G401.6 (cell line): Measurements from ENCODE around the gene PNMA6F.
"Not testable (repeated sequence)": the region's sequence is repeated elsewhere in the genome, so short reads cannot be mapped to it uniquely, and the experiment has no call there.

Experiments used
- FAIRE-seq: peaks from 2 replicates; lab custom pipeline; 2012; peaks lifted over from hg19 to GRCh38; lab: Jason Lieb, UNC

The PNMA6F gene

DNA sequence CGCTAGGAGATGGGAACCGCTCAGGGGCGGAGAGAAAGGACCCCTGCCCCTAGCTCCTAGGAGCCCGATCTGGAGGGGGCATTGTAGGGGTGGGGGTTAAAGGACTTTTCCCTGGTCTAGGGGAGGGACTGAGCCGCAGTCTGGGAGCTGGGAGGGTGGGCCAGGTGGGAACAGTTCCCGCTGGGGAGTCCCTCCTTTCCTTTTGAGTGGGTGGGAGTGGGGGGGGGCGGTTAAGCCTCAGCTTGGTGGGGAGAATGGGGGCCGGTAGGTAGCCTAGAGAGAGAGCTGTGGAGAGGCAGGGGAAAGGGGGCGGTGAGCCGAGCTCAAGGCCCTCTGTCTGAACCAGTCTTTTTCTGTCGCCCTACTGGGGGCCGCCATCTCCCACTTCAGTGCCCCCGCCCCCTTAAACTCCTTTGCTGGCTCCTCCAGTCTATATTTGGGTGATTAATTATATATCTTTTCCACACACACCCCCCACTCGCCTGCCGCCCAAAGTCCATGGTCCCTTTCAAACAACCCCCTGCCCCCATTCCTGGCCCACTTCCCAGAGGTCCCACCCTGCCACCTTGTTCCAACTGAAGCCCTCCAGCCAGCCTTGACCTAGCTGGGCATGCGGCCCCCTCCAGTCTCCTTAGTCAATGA, 13.2 kb upstream of the PNMA6F start:
- FAIRE-seq = no peak

- FAIRE-seq = no peak
Measured at GRCh38 chrX:153333821-153334653, 12.5 kb upstream of the PNMA6F start, which contains the start of gene ZNF275. ZNF275 (plus strand) TSS chrX:153334153; CDS start chrX:153336680, 2,527 bp downstream.

GRCh38 chrX:153333266-153333665, 11.7 kb upstream of the PNMA6F start:
- no peak for FAIRE-seq

GRCh38 chrX:153327561-153327960, 6.0 kb upstream of the PNMA6F start:
- FAIRE-seq = no peak

DNA sequence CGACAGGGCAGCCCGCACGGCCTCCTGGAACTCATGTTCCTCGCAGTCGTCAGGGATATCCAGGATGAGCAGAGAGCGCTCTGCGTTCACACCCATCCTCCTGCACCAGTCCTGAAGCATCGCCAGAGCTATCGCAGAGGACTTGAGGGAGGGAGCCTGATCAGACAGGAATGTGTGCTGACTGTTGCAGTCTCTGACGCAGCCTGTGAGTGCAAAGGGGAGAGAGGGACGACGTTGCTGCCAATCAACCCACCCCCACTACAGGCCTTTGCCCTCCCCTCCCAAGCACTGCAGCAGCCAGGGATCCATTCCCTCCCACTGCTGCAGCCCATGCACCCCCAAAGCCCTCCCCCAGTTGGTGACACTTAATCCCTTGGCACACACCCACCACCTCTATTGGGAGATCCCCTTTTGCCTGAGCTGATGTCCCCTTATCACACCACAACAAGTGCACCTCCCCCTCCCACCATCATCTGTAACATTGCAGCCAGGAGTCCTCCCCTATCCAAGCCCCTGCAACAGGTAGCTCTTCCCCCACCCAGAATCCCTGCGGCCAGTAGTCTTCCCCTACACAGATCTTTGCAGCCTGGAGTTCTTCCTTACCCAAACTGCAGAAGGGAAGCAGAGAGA, 897 bp downstream of the PNMA6F start:
- FAIRE-seq = no peak

DNA sequence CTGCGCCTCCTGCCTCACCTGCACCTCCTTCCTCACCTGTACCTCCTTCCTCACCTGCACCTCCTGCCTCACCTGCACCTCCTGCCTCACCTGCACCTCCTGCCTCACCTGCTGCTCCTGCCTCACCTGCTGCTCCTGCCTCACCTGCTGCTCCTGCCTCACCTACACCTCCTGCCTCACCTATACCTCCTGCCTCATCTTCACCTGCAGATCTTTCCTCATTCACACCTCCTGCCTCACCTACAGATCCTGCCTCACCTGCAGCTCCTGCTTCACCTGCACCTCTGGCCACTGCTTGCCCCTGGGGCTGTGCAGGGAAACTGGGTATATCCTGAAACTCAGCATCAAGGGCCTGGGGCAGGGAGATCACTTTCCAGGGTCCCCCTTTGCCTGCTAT, 1.5 kb downstream of the PNMA6F start:
- not testable (repeated sequence) for FAIRE-seq

DNA sequence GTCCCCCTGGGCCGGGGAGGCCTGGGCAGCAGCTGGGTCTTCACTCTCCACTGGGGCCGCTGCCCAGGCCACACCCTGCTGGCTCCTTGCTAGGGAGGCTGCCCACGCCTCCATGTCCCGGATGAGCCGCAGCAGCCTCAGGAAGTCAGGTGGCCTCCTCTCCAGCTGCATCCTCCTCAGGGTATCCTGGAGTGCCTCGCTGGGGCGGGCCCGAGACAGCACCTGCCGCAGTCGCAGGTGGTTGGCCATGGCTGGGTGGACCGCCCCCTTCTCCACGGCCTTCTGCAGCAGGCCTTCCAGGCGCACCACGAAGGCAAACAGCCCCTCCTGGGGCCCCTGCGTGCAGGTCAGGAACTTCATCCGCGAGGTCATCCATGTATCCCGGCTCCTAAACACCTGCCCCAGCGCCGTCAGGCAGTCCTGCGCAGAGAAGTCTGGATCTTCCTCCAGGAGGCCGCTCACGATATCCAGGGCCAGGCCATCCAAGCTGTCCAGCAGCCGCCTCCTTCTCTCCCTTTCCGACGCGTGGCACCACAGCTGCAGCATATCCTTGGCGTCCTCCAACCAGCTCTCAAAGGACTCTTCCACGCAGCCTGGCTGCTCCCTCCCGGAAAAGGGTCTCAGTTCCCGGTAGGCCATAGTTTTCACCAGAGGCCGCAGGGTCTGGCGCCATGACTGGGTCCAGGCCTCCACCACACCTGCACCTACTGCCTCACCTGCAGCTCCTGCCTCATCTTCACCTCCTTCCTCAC, 2.1 kb downstream of the PNMA6F start:
- no peak for FAIRE-seq

DNA sequence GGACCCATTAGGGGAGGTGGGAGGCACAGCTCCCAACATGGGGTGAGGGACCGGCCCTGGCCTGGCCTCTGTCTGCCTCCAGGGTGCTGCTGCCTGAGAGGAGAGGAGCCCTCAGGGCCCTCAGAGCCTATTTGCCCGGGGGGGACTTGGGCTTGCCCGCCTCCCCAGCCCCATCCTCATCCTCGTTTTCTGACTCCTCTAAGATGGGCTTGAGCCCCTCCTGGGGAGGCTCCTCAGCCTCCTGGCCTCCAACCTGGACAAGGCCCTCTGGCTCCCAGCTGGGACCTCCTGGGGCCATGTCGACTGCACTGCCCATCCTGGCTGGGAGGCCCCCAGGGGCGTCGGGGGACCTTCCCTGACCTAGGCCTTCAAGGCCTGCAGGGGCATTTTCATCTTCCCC, 2.8 kb downstream of the PNMA6F start:
- no peak for FAIRE-seq

DNA sequence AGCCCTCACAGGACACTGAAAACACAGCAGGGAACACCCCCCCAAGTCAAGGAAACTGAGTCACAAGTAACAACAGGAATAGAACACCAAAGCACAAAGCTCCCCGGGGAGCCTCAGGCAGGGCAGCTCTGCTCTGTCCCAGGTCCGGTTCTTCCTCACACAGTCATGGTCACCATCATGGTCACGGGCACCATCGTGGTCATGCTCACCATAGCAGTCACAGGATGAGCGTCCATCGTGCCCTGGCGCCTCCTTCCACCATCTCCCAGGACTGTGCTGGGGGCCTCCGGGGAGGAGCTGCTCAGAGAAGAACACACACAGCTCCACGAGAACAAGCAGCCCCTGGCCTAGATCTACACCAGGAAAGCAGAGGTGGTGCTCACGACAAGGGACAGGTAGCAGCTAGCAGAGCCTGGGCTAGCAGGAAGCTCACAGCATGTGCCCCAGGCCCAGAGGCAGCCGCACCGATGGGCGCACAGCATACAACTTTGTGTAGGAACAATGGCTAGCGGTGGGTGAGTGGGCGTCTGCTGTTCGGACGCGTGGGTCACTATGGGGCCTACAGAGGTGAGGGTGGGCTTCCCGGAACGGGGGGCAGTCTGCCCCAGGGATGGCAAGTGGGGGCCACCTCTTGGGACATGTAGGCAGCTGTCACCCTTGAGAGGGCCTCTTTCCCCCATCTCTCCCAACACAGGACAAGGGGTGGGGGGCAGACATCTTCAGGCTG, 3.4 kb downstream of the PNMA6F start:
- no peak for FAIRE-seq

- FAIRE-seq = no peak
Measured at GRCh38 chrX:153317306-153317705, 4.3 kb downstream of the PNMA6F start.

GRCh38 chrX:153312842-153313241, 8.7 kb downstream of the PNMA6F start:
- no peak for FAIRE-seq

DNA sequence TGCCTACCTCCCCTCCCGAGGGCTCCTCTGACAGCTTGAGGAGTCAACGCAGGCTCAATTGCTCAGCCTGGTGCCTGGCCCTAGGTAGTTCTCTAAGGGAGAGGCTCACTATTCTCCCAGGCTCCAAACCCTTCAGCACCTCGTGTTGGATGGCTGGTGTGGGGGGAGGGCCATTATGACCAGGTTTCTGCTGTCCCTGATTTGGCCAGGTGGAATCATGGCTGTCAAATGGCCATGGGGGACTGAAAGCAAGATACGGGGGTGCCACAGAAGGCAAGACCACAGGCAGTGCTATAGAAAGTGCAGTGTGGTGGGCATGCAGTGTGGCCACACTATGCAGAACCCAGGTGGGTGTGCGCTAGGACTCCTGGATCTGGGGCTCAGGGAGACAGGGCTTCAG, 9.5 kb downstream of the PNMA6F start:
- no peak for FAIRE-seq

DNA sequence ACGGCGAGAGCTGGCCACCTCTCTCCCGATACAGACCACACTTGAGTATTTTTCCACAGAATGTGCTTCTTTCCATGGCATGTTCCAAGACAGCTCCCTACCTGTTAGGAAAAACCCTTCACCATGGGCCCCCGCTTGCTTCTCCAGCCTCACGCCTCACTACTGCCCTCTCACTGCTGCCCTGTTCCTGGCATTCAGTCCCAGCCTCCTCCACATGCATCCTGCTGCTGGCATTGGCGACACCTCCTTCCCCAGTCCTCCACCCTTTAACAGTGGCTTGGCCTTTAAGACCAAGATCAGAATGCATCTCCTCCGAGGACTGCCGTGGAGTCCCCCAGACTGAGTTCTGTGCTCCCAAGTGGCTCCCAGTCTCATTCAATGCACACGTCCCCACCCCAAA, 10.7 kb downstream of the PNMA6F start:
- FAIRE-seq = no peak

GRCh38 chrX:153307276-153308178, 14.0 kb downstream of the PNMA6F start:
- no peak for FAIRE-seq

- FAIRE-seq = no peak
Measured at GRCh38 chrX:153306527-153307115, 14.9 kb downstream of the PNMA6F start.

DNA sequence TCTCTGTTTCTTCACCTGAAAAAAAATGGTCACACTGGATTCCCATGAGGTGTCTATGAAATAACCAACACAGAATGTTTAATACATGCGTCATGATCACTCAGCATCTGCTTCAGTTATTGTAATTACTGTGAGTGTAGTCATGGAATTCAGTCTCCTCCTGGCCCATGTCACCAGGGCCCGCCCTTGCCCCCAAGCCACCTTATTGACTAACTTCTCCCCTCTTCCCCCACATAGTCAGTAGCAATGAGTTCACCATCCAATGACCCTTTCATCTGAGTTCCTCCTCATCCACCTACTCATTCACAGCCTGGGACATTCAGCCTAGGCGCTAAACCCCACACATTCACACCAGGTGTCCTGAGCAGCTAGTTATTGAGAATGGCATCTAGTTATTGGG, 15.6 kb downstream of the PNMA6F start:
- no peak for FAIRE-seq

DNA sequence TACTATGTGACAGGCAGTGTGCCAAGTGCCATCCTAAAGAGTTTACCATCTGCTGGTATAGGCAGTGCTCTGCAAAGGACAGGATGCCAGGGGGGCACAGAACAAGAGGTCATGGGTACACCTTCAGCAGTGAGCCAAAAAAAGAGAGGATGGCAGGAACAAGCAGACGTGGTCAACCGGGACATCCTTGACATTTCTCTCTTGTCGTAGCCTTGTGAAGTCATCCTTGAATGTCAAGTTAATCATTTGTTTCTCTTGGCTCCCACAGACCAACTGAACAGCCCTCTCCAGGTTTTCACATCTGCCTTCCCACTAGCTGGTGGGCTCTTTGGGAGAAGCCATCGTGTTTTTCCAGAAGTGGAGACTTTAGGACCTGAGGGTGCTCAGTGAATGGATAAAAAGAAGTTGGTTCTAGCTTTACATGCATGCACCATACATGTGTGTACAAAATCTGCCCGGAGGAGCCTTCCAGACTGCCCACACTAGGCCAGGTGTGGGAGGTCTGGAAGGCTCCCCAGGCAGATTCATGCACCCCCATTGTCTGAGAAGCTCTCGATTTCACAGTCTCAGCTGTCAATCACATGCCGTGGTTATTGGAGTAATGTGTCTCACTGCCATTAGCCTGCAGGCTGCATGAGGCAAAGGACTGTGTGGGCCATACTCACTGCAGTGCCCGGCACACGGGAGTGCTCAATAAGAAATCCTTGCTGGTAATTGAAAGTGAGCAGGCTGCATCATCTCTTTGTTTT, 16.4 kb downstream of the PNMA6F start:
- no peak for FAIRE-seq

DNA sequence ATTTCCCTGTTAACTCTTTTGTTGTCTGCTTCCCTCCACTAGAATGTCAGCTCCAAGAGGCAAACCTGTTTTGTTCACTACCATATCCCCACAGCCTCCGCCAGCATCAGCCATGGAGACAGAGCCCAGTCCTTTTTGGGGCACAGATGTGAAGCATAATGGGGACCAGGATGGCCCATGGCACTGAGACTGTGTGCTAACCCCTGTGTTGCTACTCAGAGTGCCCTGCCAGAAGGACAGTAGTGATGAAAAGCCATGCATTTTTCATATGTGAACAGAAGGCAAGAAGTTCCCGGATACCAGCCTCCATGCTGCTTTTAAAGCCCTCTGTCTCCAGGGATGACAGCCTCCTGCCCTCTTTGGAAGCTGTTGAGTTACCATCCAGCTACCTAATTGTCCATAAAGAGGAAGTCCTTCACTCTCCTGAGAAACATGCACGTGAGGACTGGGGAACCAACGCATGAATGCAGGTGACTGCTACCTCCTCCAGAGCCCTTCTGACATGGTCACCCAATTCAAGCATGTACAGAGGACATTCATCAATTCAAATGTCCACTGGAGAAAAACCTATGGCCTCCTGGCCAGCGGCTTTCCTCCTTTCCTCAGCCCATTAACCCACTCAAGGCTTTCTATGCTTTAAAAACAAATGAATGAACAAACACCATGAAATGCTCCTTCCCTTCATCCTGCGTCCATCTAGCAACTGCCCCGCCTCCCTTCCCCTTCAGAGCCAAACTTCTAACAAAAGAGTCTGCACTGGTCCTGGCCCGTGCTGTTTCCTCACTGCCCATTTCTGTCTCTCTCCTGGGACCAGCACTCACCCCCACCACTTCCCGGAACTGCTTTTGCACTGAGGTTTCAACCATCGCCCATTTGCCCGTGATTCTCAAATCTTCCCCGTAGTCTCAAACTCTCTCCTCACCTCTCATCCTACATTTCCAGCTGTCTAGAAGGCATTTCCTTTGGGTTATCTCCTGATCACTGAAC, 18.0 kb downstream of the PNMA6F start:
- no peak for FAIRE-seq
